GM19324 (cell line): ENCODE results near the gene TNFRSF19.

Experiments
- ATAC-seq: cut with Tn5 transposase; IDR thresholded peaks from one replicate; pipeline ENCODE4 v1.9.1; 2021; ENCODE audit warnings: mild to moderate bottlenecking, moderate library complexity; ENCODE audit not compliant: unreplicated experiment, low FRiP score

The TNFRSF19 gene

DNA sequence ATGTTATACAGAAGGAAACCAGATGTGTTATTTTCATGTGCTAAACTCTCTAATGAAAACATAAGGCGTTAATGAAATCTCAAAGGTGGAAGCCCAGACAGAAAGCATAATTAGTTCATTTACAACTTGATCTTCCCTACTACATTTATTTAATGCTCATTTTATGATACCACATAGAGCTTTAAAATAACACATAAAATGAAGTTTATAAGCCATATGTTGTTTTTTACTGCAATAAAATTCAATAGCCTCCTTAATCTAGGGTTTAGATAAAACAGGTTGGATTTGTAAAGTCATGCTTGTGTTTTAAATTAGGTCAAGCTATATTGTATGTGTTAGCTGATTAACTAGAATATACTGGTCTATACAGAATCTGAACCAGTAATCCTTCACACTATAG lies 81.2 kb downstream of the TNFRSF19 start:
- no peak for ATAC-seq

DNA sequence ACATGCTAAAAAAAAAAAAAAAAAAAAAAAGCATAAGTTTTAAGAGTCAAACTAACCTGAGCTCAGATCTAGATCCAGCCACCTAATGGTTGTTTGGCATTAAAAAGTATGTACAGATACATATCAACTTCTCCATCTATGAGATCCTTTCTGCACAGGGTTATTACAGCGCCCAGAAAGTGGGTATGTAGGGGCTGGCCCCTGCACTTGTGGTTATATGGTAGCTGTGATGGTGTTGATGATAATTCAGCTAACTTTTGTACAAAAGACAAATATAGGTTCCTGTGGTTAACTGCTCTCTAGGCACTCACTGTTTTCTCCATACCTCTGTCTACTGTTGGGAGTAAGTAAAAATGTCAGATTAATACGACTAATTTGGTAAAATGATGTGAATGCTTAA lies 81.7 kb downstream of the TNFRSF19 start:
- no peak for ATAC-seq

DNA sequence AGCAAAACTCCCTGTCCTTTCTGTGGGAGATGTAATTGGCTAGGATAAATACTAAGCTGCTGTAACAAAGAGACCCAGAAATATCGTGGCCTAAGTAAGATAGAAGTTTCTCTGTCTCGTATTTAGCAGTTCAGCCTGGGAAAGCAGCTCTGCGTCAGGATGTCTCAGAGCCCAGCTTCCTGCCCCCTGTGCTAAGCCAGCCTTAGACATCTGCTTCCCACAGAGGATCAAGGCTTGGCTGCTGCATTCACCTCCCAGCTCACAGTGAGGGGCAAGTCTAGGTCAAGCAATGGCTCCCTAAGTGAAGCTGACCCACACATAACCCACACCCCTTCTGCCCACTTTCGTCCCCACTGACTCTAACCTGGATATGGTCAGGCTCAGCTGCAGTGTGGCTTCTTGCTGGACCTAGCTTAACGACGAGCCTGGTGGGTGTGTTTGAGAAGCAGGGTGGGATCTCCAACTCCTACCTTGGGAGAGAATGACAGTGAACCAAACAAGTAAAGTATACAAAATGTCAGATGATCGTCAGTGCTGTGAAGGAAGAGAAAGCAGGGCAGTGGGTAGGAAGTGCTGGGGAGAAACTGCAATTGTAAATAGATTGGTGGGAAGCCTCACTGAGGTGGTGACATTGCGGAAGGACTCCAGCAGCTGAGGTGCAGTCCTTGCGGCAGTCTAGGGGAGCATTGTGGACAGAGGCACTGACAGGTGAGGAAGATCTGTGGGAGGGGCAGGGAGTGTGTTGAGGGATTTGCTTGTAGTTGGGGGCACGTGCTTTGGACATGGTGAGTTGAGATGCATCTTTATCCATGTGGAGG lies 82.9 kb downstream of the TNFRSF19 start:
- no peak for ATAC-seq

DNA sequence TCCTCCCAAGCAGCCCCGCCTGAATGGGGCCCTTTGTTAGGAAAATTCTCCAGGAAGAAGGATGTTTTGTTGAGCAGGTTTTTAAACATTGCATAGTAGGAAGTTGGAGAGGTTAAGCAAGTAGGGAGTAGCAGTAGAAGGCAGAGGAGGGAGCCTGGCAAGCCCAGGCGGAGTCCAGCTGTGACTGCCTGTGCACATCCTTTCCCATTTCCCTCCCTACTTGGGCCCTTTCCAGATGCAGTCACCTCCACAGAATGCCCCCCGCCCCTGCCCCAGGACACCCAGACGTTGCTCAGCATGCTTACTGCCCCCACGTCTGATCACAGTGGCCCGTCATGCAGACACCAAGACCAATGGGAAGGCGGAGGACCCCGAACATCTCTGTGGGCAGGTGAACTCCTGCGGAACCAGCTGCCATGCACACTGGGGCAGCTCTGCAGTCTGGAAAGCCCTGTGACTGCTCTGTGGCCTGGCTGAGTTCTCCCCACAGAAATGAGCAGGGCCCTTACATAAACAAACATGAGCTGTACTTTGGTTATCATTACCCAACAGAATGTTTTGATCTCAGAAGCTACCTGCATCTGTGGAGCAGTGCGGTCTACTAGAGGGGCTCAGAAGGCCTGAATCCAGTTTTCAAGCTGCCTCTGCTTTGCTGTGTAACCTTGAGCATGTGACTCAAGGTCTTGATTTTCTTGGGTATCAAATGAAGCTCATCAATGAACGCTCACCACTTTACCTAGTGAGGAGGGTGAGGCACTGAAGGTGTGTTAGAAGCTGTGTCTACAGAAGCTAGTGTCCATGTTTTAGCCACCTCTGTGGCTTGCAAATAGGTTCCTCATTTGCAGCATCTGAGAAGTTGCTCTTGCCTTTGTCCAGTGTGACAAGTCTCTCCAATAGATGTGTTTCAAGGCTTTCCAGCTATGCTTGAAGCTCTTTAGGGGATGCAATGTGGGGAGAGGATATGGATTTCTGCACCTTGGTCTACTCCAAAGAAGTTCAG lies 84.2 kb downstream of the TNFRSF19 start:
- ATAC-seq = no peak

DNA sequence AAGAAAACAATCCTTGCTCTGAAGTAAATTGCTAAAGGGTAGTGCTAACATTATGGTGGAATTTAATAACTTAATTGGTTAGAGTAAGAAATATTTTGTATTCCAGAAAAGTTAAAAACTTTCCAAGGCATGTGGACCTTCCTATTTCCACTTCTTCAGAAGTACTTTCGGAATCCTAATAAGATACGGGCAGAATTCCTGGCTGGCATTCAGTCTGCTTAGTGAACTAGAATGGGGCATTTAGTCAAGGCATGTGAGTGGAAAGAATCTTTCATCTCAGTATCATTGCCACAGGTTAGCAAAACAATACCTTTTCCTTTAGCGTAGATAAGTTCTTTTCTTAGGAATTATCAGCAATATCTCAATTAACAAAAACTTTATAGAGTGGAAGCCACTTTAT lies 85.1 kb downstream of the TNFRSF19 start:
- ATAC-seq = no peak

DNA sequence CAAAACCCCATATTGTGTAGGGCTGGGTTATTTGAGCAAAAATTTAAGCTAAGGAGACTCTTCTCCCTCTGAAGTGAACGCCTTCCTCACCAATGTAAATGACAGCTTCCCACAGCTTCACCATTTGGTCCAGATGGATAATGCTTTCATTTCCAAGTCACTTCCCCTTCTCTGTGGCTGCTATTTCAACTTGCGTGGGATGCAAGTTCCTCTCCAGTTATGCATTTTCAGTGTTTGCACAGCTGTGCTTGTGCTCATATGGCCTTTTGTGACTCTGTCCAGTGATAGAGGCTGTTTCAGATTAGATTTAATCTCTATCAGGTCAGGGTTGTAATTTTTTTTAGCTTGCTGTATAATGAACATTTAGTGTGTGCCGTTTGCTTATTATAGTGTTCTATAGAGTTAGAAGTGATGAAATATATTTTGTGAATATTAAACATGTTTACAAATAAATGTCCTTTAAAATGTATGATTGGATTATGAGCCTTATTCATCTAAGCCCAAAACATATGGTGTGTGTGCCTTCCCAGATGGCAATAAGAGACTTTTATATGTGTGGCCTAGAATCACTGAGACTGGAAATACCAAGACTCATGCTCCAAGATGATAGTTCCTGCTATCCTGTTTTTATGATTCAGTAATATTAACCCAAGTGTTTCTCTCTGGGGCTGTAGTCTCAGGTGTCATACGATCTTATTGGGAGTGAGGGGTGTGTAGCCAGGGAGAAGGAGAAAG lies 86.6 kb downstream of the TNFRSF19 start:
- no peak for ATAC-seq

DNA sequence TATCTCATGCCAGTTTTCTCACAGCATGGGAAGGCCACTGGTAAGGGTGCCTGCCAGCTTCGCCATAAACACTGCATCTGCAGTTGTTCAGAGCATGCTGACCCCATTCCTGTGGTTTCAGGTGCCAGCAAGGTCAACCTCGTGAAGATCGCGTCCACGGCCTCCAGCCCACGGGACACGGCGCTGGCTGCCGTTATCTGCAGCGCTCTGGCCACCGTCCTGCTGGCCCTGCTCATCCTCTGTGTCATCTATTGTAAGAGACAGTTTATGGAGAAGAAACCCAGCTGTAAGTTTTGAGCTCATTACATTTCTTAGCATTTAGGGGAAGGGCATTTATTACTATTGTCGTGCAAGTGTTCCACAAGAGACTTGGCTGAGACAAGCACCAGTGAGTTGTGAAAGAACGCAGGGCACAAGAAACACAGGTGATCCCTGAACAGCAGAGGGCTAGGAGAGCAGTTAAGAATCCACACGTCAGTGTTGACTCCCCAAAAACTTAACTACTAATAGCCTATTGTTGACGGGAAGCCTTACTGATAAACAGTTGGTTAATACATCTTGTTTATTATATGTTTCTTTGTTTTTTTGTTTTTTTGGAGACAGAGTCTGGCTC lies 88.8 kb downstream of the TNFRSF19 start:
- no peak for ATAC-seq

DNA sequence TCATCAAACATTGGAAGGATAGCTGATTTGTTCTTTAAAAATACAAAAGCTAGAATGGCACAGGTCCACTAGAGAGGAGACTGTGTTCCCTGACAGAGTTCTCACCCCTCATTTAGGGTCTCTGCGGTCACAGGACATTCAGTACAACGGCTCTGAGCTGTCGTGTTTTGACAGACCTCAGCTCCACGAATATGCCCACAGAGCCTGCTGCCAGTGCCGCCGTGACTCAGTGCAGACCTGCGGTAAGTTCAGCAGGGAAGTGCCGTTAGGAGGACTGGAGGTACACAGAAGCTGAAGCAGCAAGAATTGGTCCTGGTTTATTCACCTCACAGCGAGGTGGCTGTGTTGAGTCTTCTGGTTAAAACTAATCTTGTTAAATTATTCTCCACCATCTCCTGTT lies 90.0 kb downstream of the TNFRSF19 start:
- ATAC-seq = no peak

DNA sequence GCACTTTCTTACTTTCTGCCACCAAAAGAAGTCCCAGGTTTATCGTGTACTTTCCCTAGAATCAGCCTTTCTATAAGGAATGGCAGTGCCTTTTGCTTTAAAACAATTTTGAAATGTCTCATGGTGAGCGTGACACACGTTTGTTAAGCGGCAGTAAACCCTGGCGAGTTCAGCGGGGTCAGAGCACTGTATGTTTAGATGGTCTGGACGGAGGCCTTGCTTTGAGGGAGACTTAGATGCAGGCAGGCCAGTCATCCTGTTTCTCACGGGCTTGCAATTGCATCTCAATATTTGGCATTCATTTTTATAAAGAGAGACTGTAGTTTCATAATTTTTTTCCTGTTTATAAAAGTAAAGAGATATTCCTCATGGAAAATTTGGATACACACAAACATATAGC lies 96.4 kb downstream of the TNFRSF19 start:
- ATAC-seq = no peak

DNA sequence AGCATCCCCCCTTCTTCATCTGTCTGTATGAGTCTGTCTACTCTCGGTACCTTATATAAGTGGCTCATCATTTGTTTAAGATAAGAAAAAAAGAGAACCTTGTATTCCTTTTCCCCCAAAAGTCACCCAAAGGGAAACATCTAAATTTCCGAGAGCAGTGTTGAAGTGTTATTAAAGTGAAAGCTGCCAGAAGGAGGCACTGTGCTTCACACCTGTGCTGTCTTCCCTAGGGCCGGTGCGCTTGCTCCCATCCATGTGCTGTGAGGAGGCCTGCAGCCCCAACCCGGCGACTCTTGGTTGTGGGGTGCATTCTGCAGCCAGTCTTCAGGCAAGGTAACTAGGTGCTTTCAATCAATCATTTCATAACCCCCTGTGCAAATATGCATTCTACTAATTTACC lies 97.5 kb downstream of the TNFRSF19 start:
- ATAC-seq = no peak

DNA sequence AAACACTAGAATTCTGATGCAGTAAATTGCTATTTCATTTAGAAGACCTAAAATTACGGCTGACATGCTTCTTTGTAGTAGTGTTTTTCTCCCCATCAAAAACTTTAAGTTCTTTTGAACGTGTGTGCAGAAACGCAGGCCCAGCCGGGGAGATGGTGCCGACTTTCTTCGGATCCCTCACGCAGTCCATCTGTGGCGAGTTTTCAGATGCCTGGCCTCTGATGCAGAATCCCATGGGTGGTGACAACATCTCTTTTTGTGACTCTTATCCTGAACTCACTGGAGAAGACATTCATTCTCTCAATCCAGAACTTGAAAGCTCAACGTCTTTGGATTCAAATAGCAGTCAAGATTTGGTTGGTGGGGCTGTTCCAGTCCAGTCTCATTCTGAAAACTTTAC lies 98.3 kb downstream of the TNFRSF19 start:
- ATAC-seq = no peak

DNA sequence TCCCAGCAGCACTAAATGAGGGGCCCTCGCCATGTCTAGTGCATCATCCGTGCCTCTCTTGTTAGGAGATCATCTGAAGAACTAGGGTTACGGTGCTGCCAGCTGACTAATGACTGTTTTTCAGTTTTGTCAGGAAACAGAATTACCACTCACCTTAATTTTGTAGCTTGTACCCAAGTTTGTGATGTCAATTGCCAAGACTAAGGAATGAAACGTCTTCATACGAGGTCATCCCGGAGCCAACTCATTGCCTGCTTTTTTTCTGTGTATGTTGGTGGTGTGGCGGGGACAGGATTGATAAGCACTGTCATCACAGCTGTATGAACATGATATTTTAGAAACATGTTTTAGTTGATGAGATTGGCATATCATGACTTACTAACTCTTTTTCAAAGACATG lies 100.6 kb downstream of the TNFRSF19 start:
- no peak for ATAC-seq

DNA sequence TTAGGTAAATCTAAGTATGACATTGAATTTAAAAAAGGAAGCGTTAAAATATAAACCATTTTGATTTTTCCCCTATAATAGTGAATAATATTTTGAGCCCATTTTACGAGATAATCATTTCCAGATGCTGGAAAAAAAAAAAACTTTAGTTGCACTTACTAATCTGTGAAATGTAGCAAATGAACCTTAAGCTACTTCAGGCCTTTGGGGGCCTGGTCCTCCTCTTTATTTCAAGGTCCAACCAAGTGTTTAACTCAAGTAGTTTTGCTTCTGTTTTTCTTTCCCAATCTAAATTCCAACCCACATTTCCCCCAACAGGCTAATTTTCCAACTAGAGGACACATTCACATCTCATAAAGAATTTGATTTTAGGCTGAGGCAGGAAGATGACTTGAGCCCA lies 101.2 kb downstream of the TNFRSF19 start:
- no peak for ATAC-seq

DNA sequence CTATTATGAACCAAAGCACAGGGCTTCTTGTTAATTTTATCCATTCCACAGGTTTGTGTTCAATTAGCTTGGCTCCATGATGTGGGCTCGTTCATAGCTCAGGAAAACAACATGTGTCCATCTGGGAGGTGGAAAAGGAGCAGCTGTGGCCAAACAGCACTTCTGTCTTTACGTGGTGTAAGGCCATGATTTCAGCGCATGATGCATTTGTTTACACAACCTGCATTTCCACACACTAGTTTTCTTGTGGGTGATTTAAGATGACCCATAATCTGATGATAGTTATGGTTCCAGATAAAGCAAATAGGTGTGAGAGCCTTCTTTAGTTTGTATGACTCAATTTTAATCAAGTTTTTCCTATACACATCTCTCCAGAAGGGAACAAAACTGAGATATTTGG lies 101.7 kb downstream of the TNFRSF19 start:
- ATAC-seq = no peak

DNA sequence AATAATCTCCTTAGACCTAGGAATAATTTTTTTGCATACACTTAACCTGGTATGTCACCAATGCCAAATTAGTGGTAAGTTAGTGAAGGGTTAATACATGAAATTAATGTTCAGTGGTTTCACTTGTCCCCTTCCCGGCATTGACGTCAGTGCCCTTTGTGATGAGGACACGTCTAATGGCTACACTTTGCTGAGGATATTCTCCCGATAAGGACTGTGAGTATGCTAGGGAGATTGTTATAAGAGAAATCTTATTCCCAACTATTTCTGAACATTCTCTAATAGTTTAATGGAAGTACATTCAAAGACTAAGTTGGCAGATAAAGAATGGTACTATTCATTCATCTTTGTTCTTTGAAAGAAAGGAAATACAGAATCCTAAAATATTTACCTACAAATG lies 102.4 kb downstream of the TNFRSF19 start:
- no peak for ATAC-seq

DNA sequence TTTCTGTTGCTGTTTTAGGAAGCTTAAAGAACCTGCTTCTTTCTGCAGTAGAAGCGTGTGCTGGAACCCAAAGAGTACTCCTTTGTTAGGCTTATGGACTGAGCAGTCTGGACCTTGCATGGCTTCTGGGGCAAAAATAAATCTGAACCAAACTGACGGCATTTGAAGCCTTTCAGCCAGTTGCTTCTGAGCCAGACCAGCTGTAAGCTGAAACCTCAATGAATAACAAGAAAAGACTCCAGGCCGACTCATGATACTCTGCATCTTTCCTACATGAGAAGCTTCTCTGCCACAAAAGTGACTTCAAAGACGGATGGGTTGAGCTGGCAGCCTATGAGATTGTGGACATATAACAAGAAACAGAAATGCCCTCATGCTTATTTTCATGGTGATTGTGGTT lies 103.1 kb downstream of the TNFRSF19 start:
- ATAC-seq = no peak

DNA sequence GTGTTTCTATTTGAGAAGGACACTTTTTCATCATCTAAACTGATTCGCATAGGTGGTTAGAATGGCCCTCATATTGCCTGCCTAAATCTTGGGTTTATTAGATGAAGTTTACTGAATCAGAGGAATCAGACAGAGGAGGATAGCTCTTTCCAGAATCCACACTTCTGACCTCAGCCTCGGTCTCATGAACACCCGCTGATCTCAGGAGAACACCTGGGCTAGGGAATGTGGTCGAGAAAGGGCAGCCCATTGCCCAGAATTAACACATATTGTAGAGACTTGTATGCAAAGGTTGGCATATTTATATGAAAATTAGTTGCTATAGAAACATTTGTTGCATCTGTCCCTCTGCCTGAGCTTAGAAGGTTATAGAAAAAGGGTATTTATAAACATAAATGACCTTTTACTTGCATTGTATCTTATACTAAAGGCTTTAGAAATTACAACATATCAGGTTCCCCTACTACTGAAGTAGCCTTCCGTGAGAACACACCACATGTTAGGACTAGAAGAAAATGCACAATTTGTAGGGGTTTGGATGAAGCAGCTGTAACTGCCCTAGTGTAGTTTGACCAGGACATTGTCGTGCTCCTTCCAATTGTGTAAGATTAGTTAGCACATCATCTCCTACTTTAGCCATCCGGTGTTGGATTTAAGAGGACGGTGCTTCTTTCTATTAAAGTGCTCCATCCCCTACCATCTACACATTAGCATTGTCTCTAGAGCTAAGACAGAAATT lies 103.8 kb downstream of the TNFRSF19 start:
- ATAC-seq = no peak

DNA sequence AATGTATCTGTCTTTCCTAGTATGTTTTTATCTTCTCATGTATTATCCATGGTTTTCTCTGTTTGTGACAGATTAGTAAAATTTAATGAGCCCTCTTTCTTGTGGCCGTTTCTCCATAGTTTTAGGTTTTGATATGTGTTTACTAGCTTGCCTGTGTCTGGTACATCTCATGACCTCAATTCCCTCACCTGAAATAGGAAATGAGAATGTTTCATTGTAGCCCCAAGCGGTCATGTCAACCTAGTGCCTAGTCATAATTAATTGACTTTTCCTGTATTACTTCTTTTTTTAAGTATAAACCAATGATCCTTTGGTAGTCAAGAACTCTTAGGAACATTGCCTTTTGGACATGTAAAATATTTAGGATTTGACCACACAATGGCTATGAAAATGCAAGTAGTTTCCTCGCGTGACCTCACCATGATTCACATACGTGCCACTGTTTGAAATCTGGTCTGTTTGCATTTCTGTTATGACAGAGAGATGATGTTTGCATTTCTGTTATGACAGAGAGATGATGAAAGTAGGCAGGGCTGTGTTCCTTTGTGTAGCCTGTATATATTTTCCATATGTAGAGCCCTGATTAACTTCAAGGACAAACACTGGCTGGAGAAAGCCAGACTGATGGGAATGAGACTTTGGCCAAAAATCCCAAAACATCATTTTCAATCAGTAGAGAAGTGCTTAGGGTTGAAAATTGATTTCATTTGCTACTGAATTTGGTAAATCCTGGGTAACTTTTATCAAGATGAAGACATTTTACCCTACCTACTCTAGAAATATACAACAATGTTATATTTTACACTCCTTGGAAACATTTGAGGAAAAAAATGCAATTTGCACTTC lies 104.8 kb downstream of the TNFRSF19 start:
- ATAC-seq = no peak
